GM20000 (cell line): ENCODE measurements around the gene ZNF70.

Experiments used
- DNase-seq: peaks from one replicate; pipeline ENCODE4 v3.0.0; 2012; ENCODE audit warnings: low spot score
- TF ChIP-seq, protein P1 (sequence below): IDR thresholded peaks from 2 replicates; pipeline ENCODE4 v1.5.1; 2012; ENCODE audit warnings: mild to moderate bottlenecking, control low read depth; ENCODE audit errors: extremely low read depth, missing control alignments

The ZNF70 gene

DNA sequence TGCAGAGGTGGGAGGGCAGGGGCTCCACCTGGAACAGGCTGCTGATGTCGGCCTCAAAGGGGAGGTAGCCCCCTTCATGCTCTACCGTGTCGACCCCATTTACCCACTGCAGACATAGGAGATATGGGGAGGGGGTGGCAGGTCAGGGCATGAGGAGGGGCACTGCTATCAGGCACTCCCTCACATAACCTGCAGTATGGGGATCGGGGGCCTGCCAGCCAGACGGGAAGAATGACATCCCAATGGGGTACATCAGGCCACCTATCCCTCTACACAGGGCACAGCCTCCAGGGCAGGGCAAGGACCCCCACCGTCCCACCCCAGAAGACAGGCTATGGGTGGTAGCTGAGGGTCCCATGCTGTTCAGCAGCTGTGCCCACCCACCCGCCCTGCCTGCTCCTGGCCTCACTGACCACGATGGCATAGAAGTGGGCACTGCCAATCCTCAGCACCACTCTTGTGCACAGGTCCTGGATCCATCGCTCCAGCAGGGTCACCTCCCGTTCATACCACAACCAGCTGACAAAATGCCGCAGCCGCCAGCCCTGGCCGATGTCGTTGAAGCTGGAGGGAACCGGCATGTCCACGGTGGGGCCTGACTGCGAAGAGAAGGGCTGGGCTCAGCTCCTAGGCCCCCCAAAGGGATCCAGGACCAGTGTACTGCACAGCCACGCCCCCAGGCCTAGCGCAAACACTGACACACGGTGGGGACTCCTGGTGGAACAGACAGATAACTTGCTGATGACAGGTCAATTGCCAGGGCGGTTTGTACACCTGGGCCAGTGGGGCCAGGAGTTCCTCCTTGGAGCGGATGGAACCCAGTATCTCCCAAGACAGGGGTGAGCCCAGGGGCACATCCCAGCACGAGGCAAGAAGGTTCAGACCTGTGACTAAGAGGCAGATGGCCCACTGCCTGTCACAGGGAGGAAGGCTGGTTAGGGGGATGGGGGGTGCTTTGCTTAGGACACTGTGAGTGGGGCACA lies 36.0 kb downstream of the ZNF70 start:
- no peak for DNase-seq
- TF ChIP-seq, protein P1, sequence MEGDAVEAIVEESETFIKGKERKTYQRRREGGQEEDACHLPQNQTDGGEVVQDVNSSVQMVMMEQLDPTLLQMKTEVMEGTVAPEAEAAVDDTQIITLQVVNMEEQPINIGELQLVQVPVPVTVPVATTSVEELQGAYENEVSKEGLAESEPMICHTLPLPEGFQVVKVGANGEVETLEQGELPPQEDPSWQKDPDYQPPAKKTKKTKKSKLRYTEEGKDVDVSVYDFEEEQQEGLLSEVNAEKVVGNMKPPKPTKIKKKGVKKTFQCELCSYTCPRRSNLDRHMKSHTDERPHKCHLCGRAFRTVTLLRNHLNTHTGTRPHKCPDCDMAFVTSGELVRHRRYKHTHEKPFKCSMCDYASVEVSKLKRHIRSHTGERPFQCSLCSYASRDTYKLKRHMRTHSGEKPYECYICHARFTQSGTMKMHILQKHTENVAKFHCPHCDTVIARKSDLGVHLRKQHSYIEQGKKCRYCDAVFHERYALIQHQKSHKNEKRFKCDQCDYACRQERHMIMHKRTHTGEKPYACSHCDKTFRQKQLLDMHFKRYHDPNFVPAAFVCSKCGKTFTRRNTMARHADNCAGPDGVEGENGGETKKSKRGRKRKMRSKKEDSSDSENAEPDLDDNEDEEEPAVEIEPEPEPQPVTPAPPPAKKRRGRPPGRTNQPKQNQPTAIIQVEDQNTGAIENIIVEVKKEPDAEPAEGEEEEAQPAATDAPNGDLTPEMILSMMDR: no peak

DNA sequence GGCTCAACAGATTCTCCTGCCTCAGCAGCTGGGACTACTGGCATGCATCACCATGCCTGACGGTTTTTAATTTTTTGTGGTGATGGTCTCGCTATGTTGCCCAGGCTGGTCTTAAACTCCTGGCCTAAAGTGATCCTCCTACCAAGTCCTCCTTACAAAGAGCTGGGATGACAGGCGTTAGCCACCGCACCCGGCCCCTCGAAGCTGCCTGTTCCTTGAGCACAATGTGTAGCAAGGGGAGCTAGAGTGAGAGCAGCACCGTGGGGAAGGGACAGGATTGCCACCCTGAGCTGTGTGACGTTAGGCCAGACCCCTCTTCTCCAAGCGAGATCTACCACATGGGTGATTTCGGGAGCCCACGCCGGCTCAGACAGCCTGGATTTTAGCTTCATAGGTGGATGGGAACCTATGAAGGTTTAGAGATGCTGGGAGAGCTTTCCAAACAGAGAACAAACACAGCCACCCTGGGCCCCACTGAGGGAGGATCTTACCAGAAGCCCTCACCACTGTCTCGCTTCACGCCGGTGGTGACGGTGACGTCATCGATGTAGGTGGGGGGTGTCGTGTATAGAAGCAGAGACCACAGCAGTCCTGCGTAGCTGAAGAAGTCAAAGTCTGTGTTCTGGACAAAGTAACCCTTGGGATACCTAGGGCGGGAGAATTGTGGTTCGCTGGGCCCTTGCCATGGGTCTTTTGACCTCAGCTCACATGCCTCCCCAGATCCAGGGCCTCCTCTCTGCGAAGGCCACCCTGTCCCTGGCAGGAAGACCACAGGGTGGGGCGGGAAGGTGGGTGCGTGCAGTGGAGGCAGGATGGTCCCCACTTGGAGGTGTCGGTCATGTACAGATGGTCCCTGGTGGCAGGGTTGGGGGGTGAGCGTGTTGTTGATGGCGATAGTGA lies 37.0 kb downstream of the ZNF70 start:
- no peak for DNase-seq
- TF ChIP-seq, protein P1: no peak

DNA sequence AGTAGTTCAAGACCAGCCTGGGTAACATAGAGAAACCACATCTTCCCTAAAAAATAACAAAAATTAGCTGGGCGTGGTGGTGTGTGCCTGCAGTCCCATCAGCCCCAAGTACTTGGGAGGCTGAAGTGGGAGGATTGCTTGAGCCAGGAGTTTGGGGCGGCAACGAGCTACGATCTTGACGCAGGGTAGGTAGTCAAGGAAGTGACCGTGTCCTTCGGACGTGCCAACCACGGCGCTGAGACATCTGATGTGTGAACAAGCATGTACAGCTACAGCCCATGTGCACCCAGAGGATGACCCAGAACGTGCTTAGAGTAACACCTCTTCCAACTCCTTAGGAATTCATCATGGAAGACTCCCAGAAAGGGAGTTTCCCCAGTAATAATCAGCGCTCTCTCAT lies 38.7 kb downstream of the ZNF70 start:
- no peak for DNase-seq
- TF ChIP-seq, protein P1: no peak

DNA sequence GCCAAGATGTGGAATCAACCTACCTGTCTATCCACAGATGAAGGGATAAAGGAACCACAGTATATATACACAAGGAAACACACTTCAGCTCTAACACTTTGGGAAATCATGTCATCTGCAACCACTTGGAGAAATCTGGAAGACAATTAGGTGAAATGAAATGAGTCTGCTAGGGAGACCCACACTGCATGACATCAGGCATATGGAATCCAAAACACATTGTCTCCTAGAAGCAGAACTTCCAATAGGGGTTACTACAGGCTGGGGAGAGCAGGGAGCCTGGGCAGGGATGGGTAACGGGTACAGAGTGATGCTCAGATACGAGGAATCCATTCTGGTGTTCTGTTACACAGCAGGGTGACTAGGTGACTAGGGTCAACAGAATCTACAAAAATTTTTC lies 41.8 kb downstream of the ZNF70 start:
- no peak for DNase-seq
- TF ChIP-seq, protein P1: no peak

DNA sequence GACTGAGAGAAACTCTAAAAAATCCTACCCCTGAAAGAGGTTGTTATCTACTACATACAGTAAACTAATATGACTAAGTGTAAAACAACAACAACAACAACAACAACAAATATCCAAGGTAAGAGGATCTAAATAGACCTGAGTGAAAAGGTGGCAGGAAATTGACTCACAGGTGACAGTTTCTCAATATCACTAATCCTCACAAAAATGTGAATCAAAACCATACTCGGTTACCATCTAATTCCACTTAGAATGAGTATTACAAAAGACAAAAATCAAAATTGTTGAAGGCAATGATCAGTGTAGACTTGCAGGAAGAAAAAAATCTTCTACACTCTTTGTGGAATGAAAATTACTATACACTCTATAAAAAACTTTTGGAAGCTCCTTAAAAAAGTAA lies 42.6 kb downstream of the ZNF70 start:
- TF ChIP-seq, protein P1: no peak

DNA sequence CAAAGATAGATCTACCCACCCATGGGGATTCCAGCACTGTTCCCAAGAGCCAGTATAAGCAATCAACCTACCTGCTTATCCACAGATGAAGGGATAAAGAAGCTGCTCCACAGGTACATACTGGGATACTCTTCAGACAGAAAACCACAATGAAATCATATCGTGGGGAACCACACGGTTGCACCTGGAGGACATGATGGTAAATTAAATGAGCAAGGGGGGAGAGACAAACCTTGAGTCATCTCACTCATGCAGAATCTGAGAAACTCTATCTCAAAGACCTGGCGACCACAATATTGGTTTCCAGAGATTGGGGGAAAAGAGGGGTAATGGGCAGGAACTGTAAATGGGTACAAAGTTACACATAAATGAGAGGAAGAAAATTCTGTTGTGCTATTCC lies 45.6 kb downstream of the ZNF70 start:
- no peak for DNase-seq
- TF ChIP-seq, protein P1: no peak

More for the DNA sequence above, 42.6 kb downstream of the ZNF70 start:
- no peak for DNase-seq

DNA sequence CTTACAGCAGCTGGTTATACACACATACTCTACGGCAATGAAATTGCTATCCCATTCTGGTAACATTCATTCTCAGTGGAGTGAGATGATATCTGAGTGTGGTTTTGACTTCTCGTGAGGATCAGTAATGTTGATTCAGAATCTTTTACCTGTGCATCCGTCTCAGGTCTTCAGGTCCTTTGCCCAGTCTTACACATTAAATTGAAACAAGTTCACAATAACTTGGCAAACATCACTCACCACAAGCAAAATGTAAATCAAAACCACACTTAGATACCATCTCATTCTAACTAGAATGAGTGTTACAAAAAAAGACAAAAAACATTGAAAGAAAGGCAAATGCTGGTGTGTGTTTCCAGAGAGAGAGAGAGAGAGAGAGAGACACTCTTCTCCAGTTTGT lies 46.1 kb downstream of the ZNF70 start:
- no peak for DNase-seq
- TF ChIP-seq, protein P1: no peak
